CD4-positive, alpha-beta memory T cell (primary cell): ENCODE data around the gene EVA1B. TPM values are rescaled to one million over a fixed set of nuclear protein-coding genes. Genes with fewer than 3 reads are reported as not detected.

Experiments
- CTCF ChIA-PET: fragments of 350-600 bp; sonication (Branson Sonifier 250); formaldehyde crosslinking; loops from one replicate; lab custom pipeline; 2021; ENCODE audit warnings: inconsistent platforms; ENCODE audit not compliant: partially characterized antibody; lab: Charles Lee
- POLR2A ChIA-PET: fragments of 350-600 bp; sonication (Branson Sonifier 250); formaldehyde crosslinking; loops from one replicate; lab custom pipeline; 2021; ENCODE audit not compliant: partially characterized antibody; lab: Charles Lee
- DNase-seq, 5 donors: peaks; one replicate each; pipeline versions ENCODE4 v3.0.0 to v3.0.0-alpha.2; 2020 to 2022; ENCODE audit warnings: mixed read lengths in 1 of 5
- H3K27ac ChIP-seq: one replicate; pipeline ENCODE4 v1.7.0; 2013; ENCODE audit warnings: low read depth, low read length
- H3K27me3 ChIP-seq: 2 replicates; pipeline ENCODE4 v1.7.0; 2013; ENCODE audit warnings: mild to moderate bottlenecking, low read length, moderate library complexity; ENCODE audit not compliant: insufficient read depth
- H3K36me3 ChIP-seq: 2 replicates; pipeline ENCODE4 v1.7.0; 2013; ENCODE audit warnings: mild to moderate bottlenecking, low read length, moderate library complexity; ENCODE audit not compliant: insufficient read depth
- H3K4me1 ChIP-seq: 2 replicates; pipeline ENCODE4 v1.7.0; 2013; ENCODE audit warnings: mild to moderate bottlenecking, low read length, moderate library complexity; ENCODE audit not compliant: insufficient read depth
- H3K4me3 ChIP-seq, 2 donors: one replicate each; pipeline ENCODE4 v1.7.0; 2013; ENCODE audit warnings: low read length in 2 of 2, mild to moderate bottlenecking in 1 of 2
- H3K9me3 ChIP-seq, 2 donors: one replicate each; pipeline ENCODE4 v1.7.0; 2013; ENCODE audit warnings: low read length in 2 of 2, control low read depth in 1 of 2; ENCODE audit not compliant: control insufficient read depth in 1 of 2
- H3K27ac Mint-ChIP-seq, 7 donors: one replicate each; pipeline ENCODE4 v1.8.0; 2020 to 2021; ENCODE audit warnings: mixed read lengths in 7 of 7, mild to moderate bottlenecking in 6 of 7, inconsistent platforms in 3 of 7, moderate library complexity in 3 of 7
- H3K27me3 Mint-ChIP-seq, 2 donors: one replicate each; pipeline ENCODE4 v1.8.0; 2020 to 2021; ENCODE audit warnings: mixed read lengths in 2 of 2
- H3K36me3 Mint-ChIP-seq, 2 donors: one replicate each; pipeline ENCODE4 v1.8.0; 2020 to 2021; ENCODE audit warnings: mixed read lengths in 2 of 2, inconsistent platforms in 1 of 2, mild to moderate bottlenecking in 1 of 2
- H3K4me1 Mint-ChIP-seq, 4 donors: one replicate each; pipeline ENCODE4 v1.8.0; 2020 to 2021; ENCODE audit warnings: mixed read lengths in 4 of 4, mild to moderate bottlenecking in 1 of 4
- H3K4me3 Mint-ChIP-seq, 8 donors: one replicate each; pipeline ENCODE4 v1.8.0; 2020 to 2021; ENCODE audit warnings: mixed read lengths in 8 of 8, mild to moderate bottlenecking in 7 of 8, moderate library complexity in 6 of 8, inconsistent platforms in 3 of 8
- H3K9me3 Mint-ChIP-seq, 8 donors: one replicate each; pipeline ENCODE4 v1.8.0; 2020 to 2021; ENCODE audit warnings: mixed read lengths in 8 of 8, mild to moderate bottlenecking in 5 of 8, inconsistent platforms in 3 of 8, moderate library complexity in 1 of 8
- intact Hi-C: fragments of 100-400 bp; cut with micrococcal nuclease; formaldehyde crosslinking; loops from one replicate; pipeline ENCODE4 v1.15.1; 2023
- polyA plus RNA-seq, 2 donors: library from polyadenylated mRNA; unstranded; fragments of 300-500 nt; fragmentation: Illumina TruSeq; gene quantifications; one replicate each; pipeline ENCODE4 v1.2.3, GENCODE V29; 2021
- total RNA-seq, 2 experiments: library from RNA; stranded (reverse); gene quantifications; one replicate each; pipeline ENCODE4 v1.2.3, GENCODE V29; 2021

The EVA1B gene
- total and polyA plus RNA-seq, 4 experiments from 2014 or later, result 5.2 to 8.1 (median 6.8) TPM

- peaks cover 22 to 66% of the 10 kb centered on the region in 2 donors for H3K36me3 Mint-ChIP-seq
- peaks cover 52% of the 10 kb centered on the region for H3K36me3 ChIP-seq
- H3K27me3 ChIP-seq, result no peaks in the 10 kb centered on the region
- POLR2A ChIA-PET, result interaction anchor here (0.7 to 8.7 kb wide), 2 partner anchors 18 to 71 kb away, joined by 3 to 73 read pairs; no protein-coding TSS in a partner anchor
- peaks cover 24% of the 10 kb centered on the region for H3K4me1 ChIP-seq
- H3K9me3 ChIP-seq, result no peaks in the 10 kb centered on the region
- intact Hi-C loops, result no loop called here
- CTCF ChIA-PET, result interaction anchor here (1.7 to 15.0 kb wide), 2 partner anchors 11 to 19 kb away, joined by 6 to 107 read pairs; no protein-coding TSS in a partner anchor
- no peaks in the 10 kb centered on the region for H3K27me3 Mint-ChIP-seq
- no peak overlapping the region for H3K4me3 ChIP-seq
- no peak overlapping the region for H3K4me3 Mint-ChIP-seq
- DNase-seq, result no peak
- H3K9me3 Mint-ChIP-seq, result no peaks in the 10 kb centered on the region
- H3K27ac Mint-ChIP-seq, result peak overlapping the region in 3 of 7 donors; percentile 12 to 85 (median 75)
- H3K4me1 Mint-ChIP-seq, result peaks cover 10 to 42% (median 25%) of the 10 kb centered on the region in 4 donors
- no peak overlapping the region for H3K27ac ChIP-seq
These were observed 25.8 kb upstream of the EVA1B start for GRCh38 chr1:36349241-36349671.

DNA sequence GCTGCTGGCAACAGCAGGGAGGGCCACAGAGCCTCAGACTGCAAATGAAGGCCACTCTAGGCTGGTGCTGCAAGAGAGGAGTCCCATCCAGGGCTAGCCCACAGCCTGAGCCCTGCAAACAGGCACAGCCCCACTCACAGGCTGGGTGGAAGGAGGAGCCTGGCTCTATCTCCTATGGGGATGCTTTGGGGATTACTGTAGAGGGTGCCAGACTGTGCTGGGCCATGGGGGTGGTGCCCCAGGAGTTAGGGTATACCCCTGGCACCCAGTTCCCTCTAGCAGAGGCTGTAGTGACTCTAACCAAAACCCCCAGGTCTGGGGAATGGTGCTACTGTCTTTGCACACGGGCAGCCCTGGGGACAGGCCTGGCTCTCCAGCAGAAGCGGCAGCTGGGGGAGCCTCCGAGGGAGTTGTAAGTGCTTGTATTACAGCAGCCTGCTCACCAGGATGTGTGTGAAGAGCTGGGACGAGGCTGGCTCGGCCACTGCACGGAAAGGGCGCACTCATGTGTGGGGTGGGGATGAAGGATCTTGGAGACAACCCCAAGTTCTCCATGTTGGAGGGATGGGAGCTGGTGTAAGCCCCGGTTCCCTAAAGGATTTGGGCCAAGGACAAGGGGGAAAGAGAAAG is 23.4 kb upstream of the EVA1B start:
- H3K4me1 ChIP-seq, result peaks cover 28% of the 10 kb centered on the region
- H3K4me3 ChIP-seq, result no peak overlapping the region
- ChIA-PET POLR2A (interaction anchor here (0.7 to 0.8 kb wide), 2 partner anchors 10 to 20 kb away, joined by 3 to 4 read pairs; no protein-coding TSS in a partner anchor), CTCF (interaction anchor here (1.2 to 15.0 kb wide), 2 partner anchors 22 to 39 kb away, joined by 3 to 107 read pairs; no protein-coding TSS in a partner anchor)
- H3K9me3 Mint-ChIP-seq, result no peaks in the 10 kb centered on the region
- H3K27ac Mint-ChIP-seq, result peak overlapping the region in 1 of 7 donors; percentile 10
- H3K4me3 Mint-ChIP-seq, result no peak overlapping the region
- no peak for DNase-seq
- peaks cover 24 to 53% of the 10 kb centered on the region in 2 donors for H3K36me3 Mint-ChIP-seq
- no peaks in the 10 kb centered on the region for H3K9me3 ChIP-seq
- H3K4me1 Mint-ChIP-seq, result peaks cover 10 to 39% (median 21%) of the 10 kb centered on the region in 4 donors
- H3K36me3 ChIP-seq, result peaks cover 49% of the 10 kb centered on the region
- no peaks in the 10 kb centered on the region for H3K27me3 Mint-ChIP-seq
- no peaks in the 10 kb centered on the region for H3K27me3 ChIP-seq
- intact Hi-C loops, result no loop called here
- no peak overlapping the region for H3K27ac ChIP-seq

DNA sequence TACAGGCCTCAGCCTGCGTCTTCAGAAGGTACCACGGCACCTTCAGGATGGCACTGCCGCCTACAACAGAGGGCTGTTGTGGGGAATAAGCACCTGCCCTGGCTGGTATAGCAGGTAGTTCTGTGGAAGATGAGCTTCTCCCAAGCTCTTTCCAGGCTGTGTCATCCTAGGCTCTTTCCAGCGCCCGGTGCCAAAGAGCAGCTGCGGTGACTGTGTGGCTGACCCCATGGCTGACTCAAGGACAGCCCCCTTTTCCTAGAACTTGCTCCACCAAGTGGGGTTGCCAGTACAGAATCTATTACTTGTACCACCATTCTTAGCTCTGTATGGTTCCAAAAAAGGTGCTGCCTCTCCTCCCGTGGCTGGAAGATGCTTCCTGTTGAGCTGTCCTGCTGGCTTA is 21.9 kb upstream of the EVA1B start:
- H3K27me3 ChIP-seq, result no peaks in the 10 kb centered on the region
- Mint-ChIP-seq H3K4me3 (no peak overlapping the region), H3K4me1 (peaks cover 2 to 32% (median 9%) of the 10 kb centered on the region in 4 donors), H3K9me3 (peaks cover 0 to 2% (median 0%) of the 10 kb centered on the region in 8 donors), H3K27ac (peak overlapping the region in 1 of 7 donors; percentile 37), H3K27me3 (no peaks in the 10 kb centered on the region), H3K36me3 (peaks cover 33 to 54% of the 10 kb centered on the region in 2 donors)
- intact Hi-C loops, result no loop called here
- DNase-seq, result no peak
- no peak overlapping the region for H3K27ac ChIP-seq
- peaks cover 54% of the 10 kb centered on the region for H3K36me3 ChIP-seq
- H3K4me1 ChIP-seq, result peaks cover 13% of the 10 kb centered on the region
- H3K9me3 ChIP-seq, result no peaks in the 10 kb centered on the region
- ChIA-PET CTCF (interaction anchor here (0.8 to 6.7 kb wide), 5 partner anchors 14 to 78 kb away, joined by 3 to 122 read pairs (median 10); no protein-coding TSS in a partner anchor), POLR2A (interaction anchor here (0.7 to 2.1 kb wide), 5 partner anchors 11 to 74 kb away, joined by 3 to 6 read pairs (median 4); partner anchors contain the start of gene STK40)
- H3K4me3 ChIP-seq, result no peak overlapping the region

DNA sequence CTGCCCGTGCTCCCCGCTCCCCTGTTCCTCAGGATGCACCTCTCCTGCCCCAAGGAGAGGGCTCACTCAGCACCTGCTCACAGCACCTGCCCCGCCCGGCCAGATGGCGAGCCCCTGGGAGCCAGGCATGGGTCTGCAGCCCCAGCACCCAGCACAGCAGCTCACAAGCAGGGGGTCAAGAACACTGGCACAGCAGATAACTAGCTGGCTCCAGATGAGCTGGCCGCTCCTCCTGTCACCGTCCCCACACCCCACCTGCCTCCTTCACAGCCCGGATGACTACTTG is 20.9 kb upstream of the EVA1B start:
- peaks cover 54% of the 10 kb centered on the region for H3K36me3 ChIP-seq
- Mint-ChIP-seq H3K27me3 (no peaks in the 10 kb centered on the region), H3K4me3 (no peak overlapping the region), H3K27ac (peak overlapping the region in 1 of 7 donors; percentile 27), H3K9me3 (peaks cover 0 to 2% (median 0%) of the 10 kb centered on the region in 8 donors), H3K36me3 (peaks cover 35 to 55% of the 10 kb centered on the region in 2 donors), H3K4me1 (peaks cover 3 to 37% (median 10%) of the 10 kb centered on the region in 4 donors)
- H3K9me3 ChIP-seq, result no peaks in the 10 kb centered on the region
- H3K4me1 ChIP-seq, result peaks cover 11% of the 10 kb centered on the region
- no peaks in the 10 kb centered on the region for H3K27me3 ChIP-seq
- no peak for DNase-seq
- ChIA-PET POLR2A (interaction anchor here (1.2 to 2.1 kb wide), 2 partner anchors 23 to 41 kb away, joined by 4 to 6 read pairs; partner anchors contain the start of gene STK40), CTCF (interaction anchor here (0.6 to 6.7 kb wide), 7 partner anchors 20 to 79 kb away, joined by 3 to 122 read pairs (median 31); partner anchors contain the start of gene STK40)
- intact Hi-C loops, result no loop called here
- no peak overlapping the region for H3K27ac ChIP-seq
- H3K4me3 ChIP-seq, result no peak overlapping the region

- Mint-ChIP-seq H3K36me3 (peaks cover 35 to 55% of the 10 kb centered on the region in 2 donors), H3K27ac (no peak overlapping the region), H3K4me3 (no peak overlapping the region), H3K9me3 (peaks cover 0 to 2% (median 0%) of the 10 kb centered on the region in 8 donors), H3K4me1 (peaks cover 6 to 42% (median 13%) of the 10 kb centered on the region in 4 donors), H3K27me3 (no peaks in the 10 kb centered on the region)
- peaks cover 16% of the 10 kb centered on the region for H3K4me1 ChIP-seq
- H3K27ac ChIP-seq, result no peak overlapping the region
- H3K36me3 ChIP-seq, result peaks cover 51% of the 10 kb centered on the region
- no peaks in the 10 kb centered on the region for H3K27me3 ChIP-seq
- CTCF ChIA-PET, result interaction anchor here (0.6 to 6.7 kb wide), 19 partner anchors 7 to 195 kb away, joined by 3 to 122 read pairs (median 10); partner anchors contain the start of genes LSM10, STK40 and TRAPPC3
- DNase-seq, result no peak
- H3K4me3 ChIP-seq, result no peak overlapping the region
- no peaks in the 10 kb centered on the region for H3K9me3 ChIP-seq
- POLR2A ChIA-PET, result interaction anchor here (0.7 to 2.1 kb wide), 7 partner anchors 15 to 78 kb away, joined by 3 to 7 read pairs (median 6); partner anchors contain the start of gene STK40
- intact Hi-C loops, result no loop called here
These were observed 20.4 kb upstream of the EVA1B start for GRCh38 chr1:36343651-36344394.

DNA sequence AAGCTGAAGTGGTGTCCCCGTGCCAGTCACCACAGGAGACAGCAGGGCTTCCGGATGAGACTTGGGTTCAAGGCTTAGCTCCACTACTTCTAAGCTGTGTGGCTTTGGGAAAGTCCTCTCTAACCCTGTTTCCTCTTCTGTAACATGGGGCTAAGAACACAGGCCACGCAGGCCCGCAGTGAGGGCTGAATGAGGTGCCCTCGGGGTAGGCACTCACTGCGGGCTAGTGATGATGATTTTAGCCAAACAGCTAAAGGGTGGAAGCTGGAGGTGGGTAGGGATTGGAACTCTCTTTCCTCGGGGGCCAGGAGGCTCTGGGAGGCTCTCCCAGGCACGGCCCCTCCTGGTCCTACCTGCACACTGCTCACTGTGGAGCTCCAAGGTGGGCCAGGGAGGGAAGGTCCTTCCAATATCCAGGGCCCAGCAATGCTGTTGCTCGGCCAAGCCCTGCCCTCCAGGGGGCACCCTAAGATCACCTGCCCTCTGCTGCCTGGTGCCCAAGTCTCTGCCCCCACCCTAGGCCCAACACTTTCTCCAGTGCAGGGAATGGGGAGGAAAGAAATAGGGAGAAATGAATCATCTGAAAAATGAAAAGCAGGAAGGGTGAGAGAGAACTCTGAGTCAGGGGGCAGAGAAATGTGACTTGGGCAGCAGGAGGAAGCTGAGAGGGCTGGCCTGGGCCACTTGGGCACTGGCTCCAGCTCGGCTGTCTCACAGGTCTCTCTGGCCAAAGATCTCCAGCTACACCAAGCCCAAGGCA is 19.2 kb upstream of the EVA1B start:
- H3K4me1 Mint-ChIP-seq, result peaks cover 6 to 51% (median 19%) of the 10 kb centered on the region in 4 donors
- no peak overlapping the region for H3K27ac ChIP-seq
- H3K9me3 Mint-ChIP-seq, result peaks cover 0 to 2% (median 0%) of the 10 kb centered on the region in 8 donors
- H3K4me3 ChIP-seq, result no peak overlapping the region
- H3K36me3 Mint-ChIP-seq, result peaks cover 31 to 47% of the 10 kb centered on the region in 2 donors
- H3K27me3 Mint-ChIP-seq, result no peaks in the 10 kb centered on the region
- peak overlapping the region in 5 of 7 donors; percentile 33 to 78 (median 43) for H3K27ac Mint-ChIP-seq
- CTCF ChIA-PET, result interaction anchor here (0.6 to 6.7 kb wide), 39 partner anchors 8 to 193 kb away, joined by 3 to 122 read pairs (median 4); partner anchors contain the start of genes LSM10, OSCP1, STK40 and TRAPPC3
- POLR2A ChIA-PET, result interaction anchor here (0.6 to 1.6 kb wide), 13 partner anchors 9 to 1517 kb away, joined by 3 to 13 read pairs (median 4); partner anchors contain the start of genes MTF1 and OSCP1
- H3K4me1 ChIP-seq, result peaks cover 16% of the 10 kb centered on the region
- H3K36me3 ChIP-seq, result peaks cover 40% of the 10 kb centered on the region
- H3K9me3 ChIP-seq, result no peaks in the 10 kb centered on the region
- peak in 4 of 5 donors; percentile 53 to 65 (median 58) for DNase-seq
- H3K27me3 ChIP-seq, result no peaks in the 10 kb centered on the region
- peak overlapping the region in 1 of 8 donors; percentile 35 for H3K4me3 Mint-ChIP-seq
- intact Hi-C loops, result loop anchor here (1.0 kb wide), 2 partner anchors 27 to 78 kb away; no protein-coding TSS in a partner anchor
